ENCODE results near the gene ID2. TPM values are rescaled to one million over a fixed set of nuclear protein-coding genes. Genes with fewer than 3 reads are reported as not detected.
"Not testable (repeated sequence)": the region's sequence is repeated elsewhere in the genome, so short reads cannot be mapped to it uniquely, and the experiment has no call there.

ID2 gene
- total RNA-seq, 1 donor, result 168 TPM

GRCh38 chr2:8722986-8723385, 41.1 kb downstream of the ID2 start:
- TF ChIP-seq CTCF (IDR thresholded peaks at IDR 0.05; ENCODE audit: extremely low read depth, low read depth, low read length), result no peak
- Histone ChIP-seq H2AFZ (ENCODE audit: low read length) (no peak overlapping the region), H3K4me1 (ENCODE audit: insufficient read depth, low read length) (no peaks in the 10 kb centered on the region), H3K27me3 (ENCODE audit: insufficient read depth, low read length) (no peaks in the 10 kb centered on the region), H3K79me2 (ENCODE audit: insufficient read depth, low read length) (no peaks in the 10 kb centered on the region), H3K4me3 (ENCODE audit: insufficient read depth, low read length) (no peak overlapping the region), H3K4me2 (ENCODE audit: insufficient read depth, low read length) (no peak overlapping the region), H4K20me1 (ENCODE audit: insufficient read depth, low read length) (no peaks in the 10 kb centered on the region), H3K9me3 (ENCODE audit: low read depth, low read length) (no peaks in the 10 kb centered on the region), H3K36me3 (ENCODE audit: insufficient read depth, low read length) (no peaks in the 10 kb centered on the region), H3K27ac (ENCODE audit: low read depth, low read length) (no peak overlapping the region)
- DNase-seq (ENCODE audit: insufficient read length, low spot score, missing footprints), result no peak

- no peak overlapping the region for H3K4me2 ChIP-seq (ENCODE audit: insufficient read depth, low read length)
- no peak for TF ChIP-seq CTCF (IDR thresholded peaks at IDR 0.05; ENCODE audit: extremely low read depth, low read depth, low read length)
- H4K20me1 ChIP-seq (ENCODE audit: insufficient read depth, low read length), result no peaks in the 10 kb centered on the region
- no peak overlapping the region for H3K27ac ChIP-seq (ENCODE audit: low read depth, low read length)
- no peaks in the 10 kb centered on the region for H3K4me1 ChIP-seq (ENCODE audit: insufficient read depth, low read length)
- no peaks in the 10 kb centered on the region for H3K27me3 ChIP-seq (ENCODE audit: insufficient read depth, low read length)
- no peak for DNase-seq (ENCODE audit: insufficient read length, low spot score, missing footprints)
- no peaks in the 10 kb centered on the region for H3K9me3 ChIP-seq (ENCODE audit: low read depth, low read length)
- H2AFZ ChIP-seq (ENCODE audit: low read length), result no peak overlapping the region
- H3K4me3 ChIP-seq (ENCODE audit: insufficient read depth, low read length), result no peak overlapping the region
- H3K36me3 ChIP-seq (ENCODE audit: insufficient read depth, low read length), result peaks cover 17% of the 10 kb centered on the region
- H3K79me2 ChIP-seq (ENCODE audit: insufficient read depth, low read length), result no peaks in the 10 kb centered on the region
These were observed 44.0 kb downstream of the ID2 start for GRCh38 chr2:8725838-8726237.

- H3K4me1 ChIP-seq (ENCODE audit: insufficient read depth, low read length), result no peaks in the 10 kb centered on the region
- no peak overlapping the region for H3K27ac ChIP-seq (ENCODE audit: low read depth, low read length)
- peaks cover 41% of the 10 kb centered on the region for H3K36me3 ChIP-seq (ENCODE audit: insufficient read depth, low read length)
- no peak overlapping the region for H3K4me3 ChIP-seq (ENCODE audit: insufficient read depth, low read length)
- H3K79me2 ChIP-seq (ENCODE audit: insufficient read depth, low read length), result no peaks in the 10 kb centered on the region
- DNase-seq (ENCODE audit: insufficient read length, low spot score, missing footprints), result no peak
- no peaks in the 10 kb centered on the region for H3K9me3 ChIP-seq (ENCODE audit: low read depth, low read length)
- no peak overlapping the region for H3K4me2 ChIP-seq (ENCODE audit: insufficient read depth, low read length)
- no peak overlapping the region for H2AFZ ChIP-seq (ENCODE audit: low read length)
- H3K27me3 ChIP-seq (ENCODE audit: insufficient read depth, low read length), result no peaks in the 10 kb centered on the region
- H4K20me1 ChIP-seq (ENCODE audit: insufficient read depth, low read length), result no peaks in the 10 kb centered on the region
- no peak for TF ChIP-seq CTCF (IDR thresholded peaks at IDR 0.05; ENCODE audit: extremely low read depth, low read depth, low read length)
These were observed 46.6 kb downstream of the ID2 start for GRCh38 chr2:8728305-8729015.

- H3K4me2 ChIP-seq (ENCODE audit: insufficient read depth, low read length); H4K20me1 ChIP-seq (ENCODE audit: insufficient read depth, low read length); H3K4me3 ChIP-seq (ENCODE audit: insufficient read depth, low read length); H3K79me2 ChIP-seq (ENCODE audit: insufficient read depth, low read length); H3K9me3 ChIP-seq (ENCODE audit: low read depth, low read length); H3K27ac ChIP-seq (ENCODE audit: low read depth, low read length); H3K4me1 ChIP-seq (ENCODE audit: insufficient read depth, low read length); H2AFZ ChIP-seq (ENCODE audit: low read length); H3K27me3 ChIP-seq (ENCODE audit: insufficient read depth, low read length); DNase-seq (ENCODE audit: insufficient read length, low spot score, missing footprints): not testable (repeated sequence)
- peaks cover 47% of the 10 kb centered on the region for H3K36me3 ChIP-seq (ENCODE audit: insufficient read depth, low read length)
These were observed 47.2 kb downstream of the ID2 start for GRCh38 chr2:8729101-8729500.
